GM12878 (cell line): ENCODE data around the gene NUDT3. TPM values are rescaled to one million over a fixed set of nuclear protein-coding genes. Genes with fewer than 3 reads are reported as not detected.

Source experiments
- ATAC-seq: fragments of 200-7000 bp; cut with Tn5 transposase; 3 replicates; pipeline ENCODE4 v1.9.1; 2020; ENCODE audit warnings: mild to moderate bottlenecking, moderate library complexity
- BruUV-seq: library from RNA; stranded (reverse); fragments of 400-500 nt; replicated peaks from 2 replicates; lab custom pipeline; 2021; lab: Mats Ljungman, UMichigan
- CTCF ChIA-PET: fragments of 300-600 bp; sonication (Branson Sonifier 250); formaldehyde crosslinking; extraction: SDS; loops from one replicate; lab custom pipeline; 2021; ENCODE audit warnings: inconsistent platforms; lab: Yijun Ruan, JAX
- POLR2A ChIA-PET: fragments of 350-600 bp; formaldehyde crosslinking; extraction: SDS; loops from one replicate; lab custom pipeline; 2021; ENCODE audit warnings: inconsistent platforms; lab: Charles Lee
- RAD21 ChIA-PET: fragments of 300-600 bp; sonication (Branson Sonifier 250); formaldehyde crosslinking; loops from one replicate; lab custom pipeline; 2023; ENCODE audit warnings: antibody characterized with exemption; ENCODE audit not compliant: unreplicated experiment; lab: Charles Lee
- SMC1A ChIA-PET: fragments of 300-600 bp; sonication (Branson Sonifier 250); formaldehyde crosslinking; loops from one replicate; lab custom pipeline; 2023; ENCODE audit not compliant: unreplicated experiment, uncharacterized antibody; lab: Charles Lee
- DNase-seq: peaks from one replicate; pipeline ENCODE4 v3.0.0-alpha.2; 2011; ENCODE audit warnings: low read depth, low spot score
- FAIRE-seq: peaks from 3 replicates; lab custom pipeline; 2011; peaks lifted over from hg19 to GRCh38; lab: Jason Lieb, UNC
- H2AFZ ChIP-seq: 2 replicates; pipeline ENCODE4 v1.6.0; 2011; ENCODE audit warnings: low read depth, low read length, control low read depth; ENCODE audit not compliant: control insufficient read depth
- H3K27ac ChIP-seq: 2 replicates; pipeline ENCODE4 v1.5.1; 2011; ENCODE audit warnings: control low read depth; ENCODE audit not compliant: control insufficient read depth, insufficient read depth
- H3K27me3 ChIP-seq, 2 experiments: replicated peaks in 1 of 2; 2 replicates each; pipeline versions ENCODE4 v1.6.0 to v1.6.1; 2011; ENCODE audit warnings: low read length in 1 of 2; ENCODE audit not compliant: control insufficient read depth in 2 of 2, insufficient read depth in 2 of 2
- H3K36me3 ChIP-seq, 2 experiments: 2 replicates each; pipeline ENCODE4 v1.5.1; 2011; ENCODE audit warnings: low read length in 1 of 2; ENCODE audit not compliant: control insufficient read depth in 2 of 2, insufficient read depth in 2 of 2
- H3K4me1 ChIP-seq: 2 replicates; pipeline ENCODE4 v1.6.1; 2011; ENCODE audit warnings: mild to moderate bottlenecking, low read length, moderate library complexity, mixed read lengths; ENCODE audit not compliant: control insufficient read depth, insufficient read depth
- H3K4me2 ChIP-seq: 2 replicates; pipeline ENCODE4 v1.6.0; 2011; ENCODE audit warnings: control low read depth; ENCODE audit not compliant: control insufficient read depth, insufficient read depth
- H3K4me3 ChIP-seq: fragments of 200-600 bp; sonication (generic); 2 replicates; pipeline ENCODE4 v1.5.1; 2016
- H3K79me2 ChIP-seq: 2 replicates; pipeline ENCODE4 v1.6.0; 2011; ENCODE audit warnings: low read length; ENCODE audit not compliant: control insufficient read depth, insufficient read depth
- H3K9ac ChIP-seq: 2 replicates; pipeline ENCODE4 v1.8.0; 2011; ENCODE audit warnings: low read length, control low read depth, mixed read lengths; ENCODE audit not compliant: control insufficient read depth, insufficient read depth
- H3K9me3 ChIP-seq: replicated peaks from 3 replicates; pipeline ENCODE4 v1.5.1; 2011; ENCODE audit warnings: mild to moderate bottlenecking, low read length; ENCODE audit not compliant: control insufficient read depth, insufficient read depth
- H4K20me1 ChIP-seq: 2 replicates; pipeline ENCODE4 v1.6.0; 2011; ENCODE audit not compliant: control insufficient read depth, insufficient read depth
- HDAC6 ChIP-seq: fragments of 200-600 bp; sonication (generic); IDR thresholded peaks from one replicate; pipeline ENCODE4 v1.8.0; 2017; ENCODE audit warnings: antibody characterized with exemption; ENCODE audit not compliant: unreplicated experiment
- NBN ChIP-seq: fragments of 450-650 bp; IDR thresholded peaks from 2 replicates; pipeline ENCODE4 v1.6.1; 2016
- PAX8 ChIP-seq: fragments of 450-650 bp; IDR thresholded peaks from 2 replicates; pipeline ENCODE4 v1.6.1; 2017; ENCODE audit warnings: mild to moderate bottlenecking, moderate library complexity
- RCOR1 ChIP-seq: conservative IDR thresholded peaks from 2 replicates; pipeline ENCODE4 v1.6.1; 2012; ENCODE audit warnings: low read depth, low read length, improper control_type of control experiment
- TCF12 ChIP-seq: IDR thresholded peaks from 2 replicates; pipeline ENCODE4 v1.6.1; 2011; ENCODE audit warnings: low read depth, mild to moderate bottlenecking, low read length
- WRNIP1 ChIP-seq: IDR thresholded peaks from 2 replicates; pipeline ENCODE4 v1.6.1; 2011; ENCODE audit warnings: low read depth, low read length, improper control_type of control experiment, borderline replicate concordance
- WGBS: methylation state at CpG from one replicate; pipeline ENCODE4 v1.1.6; 2016; ENCODE audit warnings: low lambda C conversion rate; ENCODE audit not compliant: insufficient replicate concordance, insufficient coverage; ENCODE audit errors: missing lambda C conversion rate; 5-methylcytosine and 5-hydroxymethylcytosine counted together
- in situ Hi-C: fragments of 300-500 bp; cut with MboI; formaldehyde crosslinking; loops from 9 replicates; pipeline ENCODE4 v1.14.3; 2018; ENCODE audit warnings: mixed read lengths
- intact Hi-C: fragments of 100-400 bp; cut with micrococcal nuclease; formaldehyde crosslinking; loops from one replicate; pipeline ENCODE4 v1.14.2; 2022; ENCODE audit not compliant: unreplicated experiment
- polyA plus RNA-seq, 11 experiments: library from polyadenylated mRNA; depleted of rRNA in 4 of 11; unstranded in 6 of 11; stranded (reverse) in 5 of 11; fragments of >200 nt; fragmentation: Nextera tagmentation in 4 of 11; fragmentation: Illumina TruSeq in 1 of 11; extraction: Ambion mirVana in 4 of 11; extraction: Trizol in 1 of 11; gene quantifications; 1 replicate in 1 of 11; 2 replicates in 10 of 11; pipeline versions ENCODE4 v1.2.1 to v1.2.3, GENCODE V29; 2011 to 2016; ENCODE audit warnings: inconsistent platforms in 2 of 11, missing spikeins in 2 of 11, low read depth in 1 of 11
- total RNA-seq, 4 experiments: library from RNA; depleted of rRNA in 3 of 4; stranded (reverse); fragments of >200 nt in 3 of 4; fragmentation: Illumina TruSeq in 1 of 4; extraction: Trizol in 1 of 4; gene quantifications; 2 replicates each; pipeline versions ENCODE4 v1.2.1 to v1.2.3, GENCODE V29; 2013 to 2021
- TF ChIP-seq, protein P1 (sequence below): IDR thresholded peaks from 2 replicates; pipeline ENCODE4 v1.6.1; 2011; ENCODE audit warnings: mild to moderate bottlenecking, low read depth, low read length, moderate library complexity; ENCODE audit not compliant: insufficient replicate concordance
- TF ChIP-seq, protein P2 (sequence below): fragments of 450-650 bp; IDR thresholded peaks from 2 replicates; pipeline ENCODE4 v1.6.1; 2018; ENCODE audit warnings: borderline replicate concordance, mild to moderate bottlenecking; ENCODE audit not compliant: partially characterized antibody
- TF ChIP-seq, protein P3 (sequence below): fragments of 450-650 bp; IDR thresholded peaks from 2 replicates; pipeline ENCODE4 v1.6.1; 2017; ENCODE audit warnings: mild to moderate bottlenecking

Gene NUDT3
- total and polyA plus RNA-seq, 10 of the 15 experiments (the other 5 are each of a cell fraction or from before 2014, with no cell fraction given) = 2.4 to 32.3 (median 25.5) TPM

DNA sequence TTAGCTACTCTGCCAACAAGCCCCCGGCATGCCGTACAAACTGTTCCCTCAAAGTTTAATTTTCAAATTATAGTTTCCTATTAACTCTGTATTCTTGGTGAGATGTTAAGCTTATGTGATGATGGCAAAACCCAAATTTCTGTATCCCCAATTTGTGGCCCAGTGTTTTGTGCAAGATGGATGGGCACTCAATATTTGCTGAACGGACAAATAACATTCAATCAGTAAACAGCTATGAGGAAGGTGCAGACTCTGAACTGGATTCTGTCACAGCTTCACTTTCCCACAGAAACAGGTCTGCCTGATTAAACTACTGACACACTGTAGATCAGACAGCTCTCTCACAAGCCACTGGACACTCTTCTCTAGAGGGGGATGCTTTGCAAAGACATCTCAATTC is 54.1 kb downstream of the NUDT3 start (continued):
- TF ChIP-seq, protein P1, sequence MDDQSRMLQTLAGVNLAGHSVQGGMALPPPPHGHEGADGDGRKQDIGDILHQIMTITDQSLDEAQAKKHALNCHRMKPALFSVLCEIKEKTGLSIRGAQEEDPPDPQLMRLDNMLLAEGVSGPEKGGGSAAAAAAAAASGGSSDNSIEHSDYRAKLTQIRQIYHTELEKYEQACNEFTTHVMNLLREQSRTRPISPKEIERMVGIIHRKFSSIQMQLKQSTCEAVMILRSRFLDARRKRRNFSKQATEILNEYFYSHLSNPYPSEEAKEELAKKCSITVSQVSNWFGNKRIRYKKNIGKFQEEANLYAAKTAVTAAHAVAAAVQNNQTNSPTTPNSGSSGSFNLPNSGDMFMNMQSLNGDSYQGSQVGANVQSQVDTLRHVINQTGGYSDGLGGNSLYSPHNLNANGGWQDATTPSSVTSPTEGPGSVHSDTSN = no peak
- TF ChIP-seq HDAC6 = no peak
- TF ChIP-seq, protein P2, sequence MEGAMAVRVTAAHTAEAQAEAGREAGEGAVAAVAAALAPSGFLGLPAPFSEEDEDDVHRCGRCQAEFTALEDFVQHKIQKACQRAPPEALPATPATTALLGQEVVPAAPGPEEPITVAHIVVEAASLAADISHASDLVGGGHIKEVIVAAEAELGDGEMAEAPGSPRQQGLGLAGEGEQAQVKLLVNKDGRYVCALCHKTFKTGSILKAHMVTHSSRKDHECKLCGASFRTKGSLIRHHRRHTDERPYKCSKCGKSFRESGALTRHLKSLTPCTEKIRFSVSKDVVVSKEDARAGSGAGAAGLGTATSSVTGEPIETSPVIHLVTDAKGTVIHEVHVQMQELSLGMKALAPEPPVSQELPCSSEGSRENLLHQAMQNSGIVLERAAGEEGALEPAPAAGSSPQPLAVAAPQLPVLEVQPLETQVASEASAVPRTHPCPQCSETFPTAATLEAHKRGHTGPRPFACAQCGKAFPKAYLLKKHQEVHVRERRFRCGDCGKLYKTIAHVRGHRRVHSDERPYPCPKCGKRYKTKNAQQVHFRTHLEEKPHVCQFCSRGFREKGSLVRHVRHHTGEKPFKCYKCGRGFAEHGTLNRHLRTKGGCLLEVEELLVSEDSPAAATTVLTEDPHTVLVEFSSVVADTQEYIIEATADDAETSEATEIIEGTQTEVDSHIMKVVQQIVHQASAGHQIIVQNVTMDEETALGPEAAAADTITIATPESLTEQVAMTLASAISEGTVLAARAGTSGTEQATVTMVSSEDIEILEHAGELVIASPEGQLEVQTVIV = no peak
- TF ChIP-seq NBN = no peak
- TF ChIP-seq, all 136 proteins: peak for 0

- WGBS = 84% methylated on average over 3 of the region's 3 CpGs
- TF ChIP-seq TCF12 (no peak), PAX8 (no peak), RCOR1 (no peak), WRNIP1 (no peak)
- TF ChIP-seq, protein P3, sequence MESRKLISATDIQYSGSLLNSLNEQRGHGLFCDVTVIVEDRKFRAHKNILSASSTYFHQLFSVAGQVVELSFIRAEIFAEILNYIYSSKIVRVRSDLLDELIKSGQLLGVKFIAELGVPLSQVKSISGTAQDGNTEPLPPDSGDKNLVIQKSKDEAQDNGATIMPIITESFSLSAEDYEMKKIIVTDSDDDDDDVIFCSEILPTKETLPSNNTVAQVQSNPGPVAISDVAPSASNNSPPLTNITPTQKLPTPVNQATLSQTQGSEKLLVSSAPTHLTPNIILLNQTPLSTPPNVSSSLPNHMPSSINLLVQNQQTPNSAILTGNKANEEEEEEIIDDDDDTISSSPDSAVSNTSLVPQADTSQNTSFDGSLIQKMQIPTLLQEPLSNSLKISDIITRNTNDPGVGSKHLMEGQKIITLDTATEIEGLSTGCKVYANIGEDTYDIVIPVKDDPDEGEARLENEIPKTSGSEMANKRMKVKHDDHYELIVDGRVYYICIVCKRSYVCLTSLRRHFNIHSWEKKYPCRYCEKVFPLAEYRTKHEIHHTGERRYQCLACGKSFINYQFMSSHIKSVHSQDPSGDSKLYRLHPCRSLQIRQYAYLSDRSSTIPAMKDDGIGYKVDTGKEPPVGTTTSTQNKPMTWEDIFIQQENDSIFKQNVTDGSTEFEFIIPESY = no peak
- CTCF ChIA-PET = no interaction called here
- no peak for FAIRE-seq
- H4K20me1 ChIP-seq = no peaks in the 10 kb centered on the region
- H3K4me2 ChIP-seq = no peak overlapping the region
- in situ Hi-C loops (no loop called here), intact Hi-C loops (no loop called here)
- POLR2A ChIA-PET = no interaction called here
- SMC1A ChIA-PET = interaction anchor here (1.2 to 2.8 kb wide), 3 partner anchors 10 to 28 kb away, joined by 3 to 22 read pairs (median 6); no protein-coding TSS in a partner anchor
- no peaks in the 10 kb centered on the region for H3K9me3 ChIP-seq
- H3K27me3 ChIP-seq = no peaks in the 10 kb centered on the region
- no peak for DNase-seq
- peaks cover 2 to 3% of the 10 kb centered on the region in 2 experiments; a peak in 2 of 4 replicates for H3K36me3 ChIP-seq
- RAD21 ChIA-PET = no interaction called here
- H3K27ac ChIP-seq = no peak overlapping the region
- H3K4me3 ChIP-seq = no peak overlapping the region
- no TSS peak for BruUV-seq
- no peak for ATAC-seq
- H3K4me1 ChIP-seq = peaks cover 30% of the 10 kb centered on the region
- no peak overlapping the region for H3K9ac ChIP-seq
- H2AFZ ChIP-seq = no peak overlapping the region
- H3K79me2 ChIP-seq = peaks cover 6% of the 10 kb centered on the region
Measured at GRCh38 chr6:34334796-34335416, 57.6 kb downstream of the NUDT3 start.
